Breast epithelium (tissue), 3 donors: Measurements from ENCODE around the gene NEK8.

ENCODE experiments used
- POLR2A ChIP-seq: fragments of 450-650 bp; IDR thresholded peaks from one replicate; pipeline ENCODE4 v1.6.1; 2016; ENCODE audit warnings: antibody characterized with exemption, mild to moderate bottlenecking, moderate library complexity
- POLR2AphosphoS5 ChIP-seq, 3 donors: sonication (generic); formaldehyde crosslinking; IDR thresholded peaks; one replicate each; pipeline ENCODE4 v1.6.1; 2017; ENCODE audit warnings: antibody characterized with exemption in 3 of 3
- TF ChIP-seq, protein P1 (sequence below), 3 donors: fragments of 450-650 bp; IDR thresholded peaks; one replicate each; pipeline ENCODE4 v1.5.1; 2016 to 2017; ENCODE audit warnings: antibody characterized with exemption in 3 of 3, mild to moderate bottlenecking in 3 of 3, moderate library complexity in 3 of 3

GRCh38 chr17:28686296-28686695 is 42.3 kb upstream of the NEK8 start:
- TF ChIP-seq, protein P1, sequence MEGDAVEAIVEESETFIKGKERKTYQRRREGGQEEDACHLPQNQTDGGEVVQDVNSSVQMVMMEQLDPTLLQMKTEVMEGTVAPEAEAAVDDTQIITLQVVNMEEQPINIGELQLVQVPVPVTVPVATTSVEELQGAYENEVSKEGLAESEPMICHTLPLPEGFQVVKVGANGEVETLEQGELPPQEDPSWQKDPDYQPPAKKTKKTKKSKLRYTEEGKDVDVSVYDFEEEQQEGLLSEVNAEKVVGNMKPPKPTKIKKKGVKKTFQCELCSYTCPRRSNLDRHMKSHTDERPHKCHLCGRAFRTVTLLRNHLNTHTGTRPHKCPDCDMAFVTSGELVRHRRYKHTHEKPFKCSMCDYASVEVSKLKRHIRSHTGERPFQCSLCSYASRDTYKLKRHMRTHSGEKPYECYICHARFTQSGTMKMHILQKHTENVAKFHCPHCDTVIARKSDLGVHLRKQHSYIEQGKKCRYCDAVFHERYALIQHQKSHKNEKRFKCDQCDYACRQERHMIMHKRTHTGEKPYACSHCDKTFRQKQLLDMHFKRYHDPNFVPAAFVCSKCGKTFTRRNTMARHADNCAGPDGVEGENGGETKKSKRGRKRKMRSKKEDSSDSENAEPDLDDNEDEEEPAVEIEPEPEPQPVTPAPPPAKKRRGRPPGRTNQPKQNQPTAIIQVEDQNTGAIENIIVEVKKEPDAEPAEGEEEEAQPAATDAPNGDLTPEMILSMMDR (IDR thresholded peaks at IDR 0.05): no peak
- no peak for TF ChIP-seq POLR2A
- no peak for TF ChIP-seq POLR2AphosphoS5 (IDR thresholded peaks at IDR 0.05)
